ENCODE measurements around the gene PRSS36. TPM values are rescaled to one million over a fixed set of nuclear protein-coding genes. Genes with fewer than 3 reads are reported as not detected.
"Not testable (repeated sequence)": the region's sequence is repeated elsewhere in the genome, so short reads cannot be mapped to it uniquely, and the experiment has no call there.

The PRSS36 gene
- total RNA-seq, 1 donor from 2014 or later = 1.1 TPM

GRCh38 chr16:31184888-31185287, 35.0 kb upstream of the PRSS36 start:
- DNase-seq (ENCODE audit: low spot score) = no peak

GRCh38 chr16:31183432-31184428, 33.9 kb upstream of the PRSS36 start:
- no peak for DNase-seq (ENCODE audit: low spot score)

- DNase-seq (ENCODE audit: low spot score) = no peak
These were observed 32.5 kb upstream of the PRSS36 start for GRCh38 chr16:31182391-31182790.

GRCh38 chr16:31181102-31181830, 31.4 kb upstream of the PRSS36 start:
- peak; percentile 50 for DNase-seq (ENCODE audit: low spot score)

GRCh38 chr16:31179747-31180459, 30.0 kb upstream of the PRSS36 start, which contains the start of gene FUS:
FUS (plus strand) TSS chr16:31180139; CDS start chr16:31180215, 76 bp downstream.
- DNase-seq (ENCODE audit: low spot score) = peak; percentile 96

- peak; percentile 51 for DNase-seq (ENCODE audit: low spot score)
These were observed 29.4 kb upstream of the PRSS36 start for GRCh38 chr16:31179219-31179746.

- DNase-seq (ENCODE audit: low spot score) = no peak
These were observed 27.3 kb upstream of the PRSS36 start for GRCh38 chr16:31177136-31177535.

GRCh38 chr16:31170048-31170447, 20.2 kb upstream of the PRSS36 start:
- DNase-seq (ENCODE audit: low spot score) = not testable (repeated sequence)

- DNase-seq (ENCODE audit: low spot score) = no peak
These were observed 19.0 kb upstream of the PRSS36 start for GRCh38 chr16:31168848-31169247.

- no peak for DNase-seq (ENCODE audit: low spot score)
These were observed 17.4 kb upstream of the PRSS36 start for GRCh38 chr16:31167315-31167714.

- DNase-seq (ENCODE audit: low spot score) = no peak
These were observed 7.3 kb upstream of the PRSS36 start for GRCh38 chr16:31157136-31157535.

GRCh38 chr16:31150976-31151375, 1.1 kb upstream of the PRSS36 start:
- DNase-seq (ENCODE audit: low spot score) = not testable (repeated sequence)

GRCh38 chr16:31149332-31149731, 534 bp downstream of the PRSS36 start:
- DNase-seq (ENCODE audit: low spot score) = no peak

GRCh38 chr16:31148896-31149295, 970 bp downstream of the PRSS36 start:
- DNase-seq (ENCODE audit: low spot score) = no peak

- no peak for DNase-seq (ENCODE audit: low spot score)
These were observed 1.6 kb downstream of the PRSS36 start for GRCh38 chr16:31148281-31148728.

- DNase-seq (ENCODE audit: low spot score) = no peak
These were observed 2.3 kb downstream of the PRSS36 start for GRCh38 chr16:31147574-31147973.

GRCh38 chr16:31145398-31145990, 4.4 kb downstream of the PRSS36 start:
- DNase-seq (ENCODE audit: low spot score) = no peak

GRCh38 chr16:31144418-31144817, 5.4 kb downstream of the PRSS36 start:
- DNase-seq (ENCODE audit: low spot score) = not testable (repeated sequence)

GRCh38 chr16:31143694-31144148, 6.1 kb downstream of the PRSS36 start:
- DNase-seq (ENCODE audit: low spot score) = no peak

GRCh38 chr16:31143011-31143693, 6.7 kb downstream of the PRSS36 start:
- no peak for DNase-seq (ENCODE audit: low spot score)

Measured in ureter (tissue), 1 donor.